Activated naive CD4-positive, alpha-beta T cell treated with anti-CD3 and anti-CD28 coated beads, Interleukin-2, amount 10 ng/mL, durations not matched to agents 7 days and 5 days (primary cell): ENCODE results near the gene SPART.
"Not testable (repeated sequence)": the region's sequence is repeated elsewhere in the genome, so short reads cannot be mapped to it uniquely, and the experiment has no call there.

ENCODE experiments used
- CTCF ChIA-PET: fragments of 350-600 bp; sonication (Branson Sonifier 250); formaldehyde crosslinking; loops from one replicate; lab custom pipeline; 2021; ENCODE audit warnings: antibody characterized with exemption; lab: Charles Lee
- DNase-seq: peaks from one replicate; pipeline ENCODE4 v3.0.0-alpha.2; 2020
- H3K27ac Mint-ChIP-seq: one replicate; pipeline ENCODE4 v1.8.0; 2021; ENCODE audit warnings: mild to moderate bottlenecking, moderate library complexity, mixed read lengths
- H3K27me3 Mint-ChIP-seq: one replicate; pipeline ENCODE4 v1.8.0; 2021; ENCODE audit warnings: mild to moderate bottlenecking, mixed read lengths
- H3K36me3 Mint-ChIP-seq: one replicate; pipeline ENCODE4 v1.8.0; 2021; ENCODE audit warnings: mixed read lengths
- H3K4me1 Mint-ChIP-seq: one replicate; pipeline ENCODE4 v1.8.0; 2021; ENCODE audit warnings: mixed read lengths
- H3K4me3 Mint-ChIP-seq: one replicate; pipeline ENCODE4 v1.8.0; 2021; ENCODE audit warnings: mild to moderate bottlenecking, moderate library complexity, mixed read lengths
- H3K9me3 Mint-ChIP-seq: one replicate; pipeline ENCODE4 v1.8.0; 2021; ENCODE audit warnings: mixed read lengths

SPART gene

GRCh38 chr13:36323408-36323807 lies 22.8 kb downstream of the SPART start:
- H3K36me3 Mint-ChIP-seq: peaks cover 35% of the 10 kb centered on the region
- no peaks in the 10 kb centered on the region for H3K4me1 Mint-ChIP-seq
- H3K27me3 Mint-ChIP-seq: no peaks in the 10 kb centered on the region
- H3K27ac Mint-ChIP-seq: no peak overlapping the region
- no peak for DNase-seq
- CTCF ChIA-PET: interaction anchor here (0.5 to 0.6 kb wide), 2 partner anchors 35 to 671 kb away, joined by 3 read pairs; no protein-coding TSS in a partner anchor
- no peaks in the 10 kb centered on the region for H3K9me3 Mint-ChIP-seq
- H3K4me3 Mint-ChIP-seq: no peak overlapping the region

DNA sequence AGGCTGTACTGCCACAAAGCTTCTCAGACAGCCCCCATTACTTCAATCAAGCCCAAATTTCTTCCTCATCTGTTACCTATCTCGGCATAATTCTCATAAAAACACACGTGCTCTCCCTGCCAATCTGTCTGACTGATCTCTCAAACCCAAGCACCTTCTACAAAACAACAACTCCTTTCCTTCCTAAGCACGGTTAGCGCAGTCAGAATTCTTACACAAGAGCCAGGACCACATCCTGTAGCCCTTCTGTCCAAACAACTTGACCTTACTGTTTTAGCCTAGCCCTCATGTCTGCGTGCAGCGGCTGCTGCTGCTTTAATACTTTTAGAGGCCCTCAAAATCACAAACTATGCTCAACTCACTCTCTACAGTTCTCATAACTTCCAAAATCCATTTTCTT lies 26.4 kb downstream of the SPART start:
- H3K27ac Mint-ChIP-seq, DNase-seq, CTCF ChIA-PET, H3K9me3 Mint-ChIP-seq, H3K4me1 Mint-ChIP-seq, H3K27me3 Mint-ChIP-seq, H3K4me3 Mint-ChIP-seq: not testable (repeated sequence)
- peaks cover 22% of the 10 kb centered on the region for H3K36me3 Mint-ChIP-seq

- no peak for DNase-seq
- CTCF ChIA-PET: no interaction called here
- Mint-ChIP-seq H3K9me3 (no peaks in the 10 kb centered on the region), H3K36me3 (peaks cover 30% of the 10 kb centered on the region), H3K27me3 (no peaks in the 10 kb centered on the region), H3K4me3 (no peak overlapping the region), H3K27ac (no peak overlapping the region), H3K4me1 (no peaks in the 10 kb centered on the region)
Observed at GRCh38 chr13:36313047-36313969, 32.9 kb downstream of the SPART start.

DNA sequence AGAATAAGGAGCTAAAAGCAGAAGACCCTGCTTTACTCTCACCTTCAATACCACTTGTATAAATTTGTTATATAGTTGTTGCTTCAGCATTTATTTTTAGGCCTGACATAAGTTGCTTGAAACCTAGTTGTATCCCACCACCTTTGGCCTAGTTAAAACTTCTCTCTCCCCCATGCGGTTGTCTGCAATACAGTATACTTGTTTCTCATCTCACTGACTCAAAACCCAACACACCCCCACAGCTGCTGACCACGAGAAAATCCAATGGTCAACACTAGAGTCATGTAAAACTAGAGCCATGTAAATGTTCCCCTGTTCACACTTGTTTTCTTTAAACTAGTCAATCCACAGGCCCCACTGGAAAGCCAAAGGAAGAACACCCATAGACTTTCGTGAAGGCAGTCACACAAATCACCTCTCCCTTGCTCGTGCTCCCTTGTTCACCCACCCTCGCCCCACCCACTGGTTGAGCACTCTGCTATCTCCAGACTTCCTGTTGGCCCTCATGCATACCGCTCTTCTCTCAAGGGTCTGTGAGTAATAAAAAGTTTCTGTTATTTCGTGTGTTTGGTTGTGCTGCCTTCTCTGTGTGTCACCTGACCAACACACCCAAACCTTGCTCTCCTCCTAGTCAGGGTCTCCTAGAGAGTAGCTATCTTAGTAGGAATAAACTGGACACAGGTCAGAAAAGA lies 35.6 kb downstream of the SPART start:
- no peaks in the 10 kb centered on the region for H3K27me3 Mint-ChIP-seq
- H3K36me3 Mint-ChIP-seq: peaks cover 30% of the 10 kb centered on the region
- no peak overlapping the region for H3K4me3 Mint-ChIP-seq
- CTCF ChIA-PET: no interaction called here
- H3K9me3 Mint-ChIP-seq: no peaks in the 10 kb centered on the region
- DNase-seq: no peak
- no peaks in the 10 kb centered on the region for H3K4me1 Mint-ChIP-seq
- no peak overlapping the region for H3K27ac Mint-ChIP-seq

DNA sequence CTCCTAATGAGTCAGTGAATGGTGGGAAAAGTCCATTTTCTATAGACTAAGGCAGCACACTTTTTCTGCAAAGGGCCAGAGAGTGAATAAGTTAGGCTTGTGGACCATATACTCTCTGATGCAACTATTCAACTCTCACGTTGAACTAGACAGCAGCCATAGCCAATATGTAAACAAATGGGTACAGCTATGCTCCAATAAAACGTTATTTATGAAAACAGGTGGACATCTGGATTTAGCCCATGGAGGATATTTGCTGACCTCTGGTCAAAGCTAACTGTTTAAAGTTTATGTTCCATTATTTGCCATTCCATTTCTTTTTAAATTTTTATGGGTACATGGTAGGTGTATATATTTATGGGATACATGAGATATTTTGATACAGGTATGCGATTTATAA lies 43.9 kb downstream of the SPART start:
- Mint-ChIP-seq H3K36me3 (peaks cover 4% of the 10 kb centered on the region), H3K27me3 (peaks cover 27% of the 10 kb centered on the region), H3K27ac (no peak overlapping the region)

GRCh38 chr13:36299469-36299868 lies 46.7 kb downstream of the SPART start:
- CTCF ChIA-PET, H3K9me3 Mint-ChIP-seq, DNase-seq, H3K27ac Mint-ChIP-seq, H3K36me3 Mint-ChIP-seq, H3K4me3 Mint-ChIP-seq: not testable (repeated sequence)
- Mint-ChIP-seq H3K27me3 (peaks cover 34% of the 10 kb centered on the region), H3K4me1 (peaks cover 19% of the 10 kb centered on the region)

More for the DNA sequence above, 43.9 kb downstream of the SPART start:
- H3K4me3 Mint-ChIP-seq: no peak overlapping the region
- no peak for DNase-seq
- H3K4me1 Mint-ChIP-seq: peaks cover 12% of the 10 kb centered on the region
- CTCF ChIA-PET: interaction anchor here (0.6 kb wide), 1 partner anchor 92 kb away, joined by 3 read pairs; no protein-coding TSS in a partner anchor
- no peaks in the 10 kb centered on the region for H3K9me3 Mint-ChIP-seq

DNA sequence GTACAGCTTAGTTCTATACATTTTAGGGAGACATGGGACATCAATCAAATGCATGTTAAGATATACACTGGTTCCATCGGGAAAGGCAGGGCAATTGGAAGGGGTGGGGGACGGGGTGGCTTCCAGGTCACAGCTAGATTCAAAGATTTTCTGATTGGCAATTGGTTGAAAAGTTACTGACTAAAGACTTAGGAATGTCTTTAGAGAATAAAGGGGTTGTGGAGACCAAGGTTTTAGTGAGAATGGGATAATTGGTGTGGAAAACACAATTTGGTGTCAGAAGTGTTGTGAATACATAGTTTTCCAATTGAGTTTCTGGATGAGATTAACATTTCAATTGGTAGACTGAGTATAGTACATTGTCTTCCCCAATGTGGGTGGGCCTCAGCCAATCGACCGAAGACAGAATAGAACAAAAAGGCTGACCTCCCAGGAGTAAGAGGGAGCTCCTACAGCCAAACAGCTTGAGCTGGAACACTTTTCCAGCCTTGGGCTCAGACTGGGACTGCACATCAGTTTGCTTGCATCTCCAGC lies 47.6 kb downstream of the SPART start:
- H3K4me3 Mint-ChIP-seq: peak overlapping the region; percentile 79
- no peak for DNase-seq
- H3K27me3 Mint-ChIP-seq: peaks cover 36% of the 10 kb centered on the region
- H3K36me3 Mint-ChIP-seq: peaks cover 1% of the 10 kb centered on the region
- no peaks in the 10 kb centered on the region for H3K9me3 Mint-ChIP-seq
- CTCF ChIA-PET: no interaction called here
- H3K27ac Mint-ChIP-seq: no peak overlapping the region
- H3K4me1 Mint-ChIP-seq: peaks cover 19% of the 10 kb centered on the region

- no peaks in the 10 kb centered on the region for H3K9me3 Mint-ChIP-seq
- peak; percentile 79 for DNase-seq
- H3K4me3 Mint-ChIP-seq: peak within 1 kb of the TSS; percentile 79
- H3K27ac Mint-ChIP-seq: no peak within 1 kb of the TSS
- peaks cover 1% of the 10 kb centered on the region for H3K36me3 Mint-ChIP-seq
- CTCF ChIA-PET: interaction anchor here (1.0 kb wide), 1 partner anchor 14 kb away, joined by 4 read pairs; no protein-coding TSS in a partner anchor
- H3K27me3 Mint-ChIP-seq: peaks cover 39% of the 10 kb centered on the region
- peaks cover 19% of the 10 kb centered on the region for H3K4me1 Mint-ChIP-seq
Observed at GRCh38 chr13:36297366-36298338, 48.5 kb downstream of the SPART start, which contains the start of gene CCDC169. TSS of gene CCDC169 (minus strand) at chr13:36297814. CDS start at chr13:36297719, 95 bp downstream.

DNA sequence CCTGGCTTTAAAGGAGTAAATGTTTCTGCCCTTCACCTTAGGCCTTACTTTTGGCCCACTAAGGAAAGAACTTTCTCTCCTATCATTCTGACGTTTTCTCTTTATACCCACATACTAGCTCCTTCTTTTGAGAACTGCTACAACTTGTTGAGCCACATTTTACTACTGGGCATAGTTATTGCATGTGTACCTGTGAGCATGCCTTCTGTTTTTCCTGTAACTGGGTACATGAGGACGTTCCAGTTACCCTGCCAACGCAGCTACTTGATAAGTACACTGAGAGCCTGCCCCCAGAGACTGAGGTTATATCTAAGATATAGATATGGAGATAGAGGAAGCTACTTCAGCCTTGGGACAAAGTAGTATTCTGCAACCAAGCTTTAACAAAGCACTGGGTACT lies 52.1 kb downstream of the SPART start:
- peaks cover 6% of the 10 kb centered on the region for H3K9me3 Mint-ChIP-seq
- no peak overlapping the region for H3K27ac Mint-ChIP-seq
- H3K36me3 Mint-ChIP-seq: no peaks in the 10 kb centered on the region
- peaks cover 30% of the 10 kb centered on the region for H3K27me3 Mint-ChIP-seq
- CTCF ChIA-PET: interaction anchor here (3.1 kb wide), 1 partner anchor 10 kb away, joined by 14 read pairs; no protein-coding TSS in a partner anchor
- peaks cover 19% of the 10 kb centered on the region for H3K4me1 Mint-ChIP-seq
- DNase-seq: no peak
- no peak overlapping the region for H3K4me3 Mint-ChIP-seq

DNA sequence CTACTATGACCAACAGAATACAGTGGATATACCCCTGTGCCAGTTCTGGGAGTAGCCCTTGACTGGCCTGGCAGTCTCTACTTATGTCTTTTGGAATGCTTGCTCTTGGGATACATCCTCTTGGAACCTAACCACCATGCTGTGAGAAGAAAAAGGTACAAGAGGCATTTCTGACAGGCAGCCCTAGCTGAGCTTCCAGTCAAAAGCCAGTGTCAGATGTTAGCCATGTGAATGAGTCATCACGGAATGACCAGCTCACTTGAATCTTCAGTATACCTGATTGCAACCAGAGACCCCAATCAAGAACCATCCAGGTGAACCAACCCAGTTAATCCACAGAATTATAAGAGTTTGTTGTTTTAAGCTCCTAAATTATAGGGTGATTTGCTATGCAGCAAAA lies 52.7 kb downstream of the SPART start:
- Mint-ChIP-seq H3K4me3 (no peak overlapping the region), H3K9me3 (peaks cover 6% of the 10 kb centered on the region), H3K4me1 (peaks cover 17% of the 10 kb centered on the region), H3K27me3 (peaks cover 24% of the 10 kb centered on the region), H3K36me3 (no peaks in the 10 kb centered on the region), H3K27ac (no peak overlapping the region)
- no peak for DNase-seq
- CTCF ChIA-PET: interaction anchor here (3.1 kb wide), 1 partner anchor 10 kb away, joined by 14 read pairs; no protein-coding TSS in a partner anchor

DNA sequence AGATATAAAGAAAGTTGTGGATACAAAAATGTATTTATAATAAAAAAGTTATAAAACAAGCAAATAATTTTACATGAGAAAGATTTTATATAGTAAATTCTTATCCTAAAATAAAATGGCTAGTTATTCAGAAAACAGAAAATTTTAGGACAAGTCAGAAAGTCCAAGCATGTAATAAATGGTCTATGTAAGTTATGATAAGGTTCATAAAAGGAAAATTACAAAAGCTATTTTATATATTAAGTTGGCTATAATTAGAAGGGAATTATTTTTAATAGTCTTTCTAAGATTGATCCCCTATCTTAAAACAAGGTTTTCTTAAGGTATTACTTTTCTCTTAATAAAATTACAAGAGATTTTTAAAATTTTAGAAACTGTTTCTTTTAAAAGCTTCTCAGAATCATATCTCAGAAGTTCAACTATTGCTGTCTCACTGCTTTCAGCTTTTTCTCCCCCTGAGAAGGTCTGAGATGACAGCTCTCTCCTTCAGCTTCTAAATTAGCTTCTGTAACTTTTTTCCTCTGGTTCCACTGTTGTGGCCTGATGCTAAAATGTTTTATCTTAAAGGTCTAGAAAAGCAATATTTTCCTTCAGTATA lies 57.3 kb downstream of the SPART start:
- Mint-ChIP-seq H3K4me1 (no peaks in the 10 kb centered on the region), H3K4me3 (no peak overlapping the region), H3K27ac (no peak overlapping the region), H3K27me3 (peaks cover 22% of the 10 kb centered on the region), H3K9me3 (peaks cover 6% of the 10 kb centered on the region), H3K36me3 (no peaks in the 10 kb centered on the region)
- CTCF ChIA-PET: interaction anchor here (1.5 kb wide), 1 partner anchor 448 kb away, joined by 3 read pairs; no protein-coding TSS in a partner anchor
- DNase-seq: no peak

- CTCF ChIA-PET: no interaction called here
- no peaks in the 10 kb centered on the region for H3K36me3 Mint-ChIP-seq
Observed at GRCh38 chr13:36286006-36286405, 60.2 kb downstream of the SPART start.

More at GRCh38 chr13:36286006-36286405, 60.2 kb downstream of the SPART start:
- DNase-seq: no peak
- no peak overlapping the region for H3K4me3 Mint-ChIP-seq
- peaks cover 6% of the 10 kb centered on the region for H3K9me3 Mint-ChIP-seq
- H3K27ac Mint-ChIP-seq: no peak overlapping the region
- H3K27me3 Mint-ChIP-seq: peaks cover 18% of the 10 kb centered on the region
- no peaks in the 10 kb centered on the region for H3K4me1 Mint-ChIP-seq
